ENCODE results near the gene SLFN11.
"Not testable (repeated sequence)": the region's sequence is repeated elsewhere in the genome, so short reads cannot be mapped to it uniquely, and the experiment has no call there.

Gene SLFN11

GRCh38 chr17:35359398-35359797, 14.0 kb downstream of the SLFN11 start:
- no peak for DNase-seq

- no peak for DNase-seq
Observed at GRCh38 chr17:35352284-35352683, 21.1 kb downstream of the SLFN11 start.

- DNase-seq = no peak
Observed at GRCh38 chr17:35350493-35350892, 22.9 kb downstream of the SLFN11 start.

- DNase-seq = no peak
Observed at GRCh38 chr17:35345926-35346771, 27.3 kb downstream of the SLFN11 start.

GRCh38 chr17:35345445-35345925, 27.9 kb downstream of the SLFN11 start:
- DNase-seq = no peak

- no peak for DNase-seq
Observed at GRCh38 chr17:35344262-35344661, 29.2 kb downstream of the SLFN11 start.

GRCh38 chr17:35342276-35342675, 31.1 kb downstream of the SLFN11 start:
- no peak for DNase-seq

- no peak for DNase-seq
Observed at GRCh38 chr17:35341411-35341992, 31.9 kb downstream of the SLFN11 start.

- DNase-seq = no peak
Observed at GRCh38 chr17:35338230-35338629, 35.2 kb downstream of the SLFN11 start.

- DNase-seq = no peak
Observed at GRCh38 chr17:35337364-35337763, 36.1 kb downstream of the SLFN11 start.

- DNase-seq = not testable (repeated sequence)
Observed at GRCh38 chr17:35333578-35333977, 39.8 kb downstream of the SLFN11 start.

- no peak for DNase-seq
Observed at GRCh38 chr17:35322749-35323148, 50.7 kb downstream of the SLFN11 start.

- no peak for DNase-seq
Observed at GRCh38 chr17:35315971-35316370, 57.5 kb downstream of the SLFN11 start.

- DNase-seq = no peak
Observed at GRCh38 chr17:35315283-35315682, 58.1 kb downstream of the SLFN11 start.

- no peak for DNase-seq
Observed at GRCh38 chr17:35314415-35315216, 58.8 kb downstream of the SLFN11 start.

- no peak for DNase-seq
Observed at GRCh38 chr17:35313875-35314409, 59.5 kb downstream of the SLFN11 start.

GRCh38 chr17:35312790-35313711, 60.4 kb downstream of the SLFN11 start:
- peak; percentile 19 for DNase-seq

- DNase-seq = no peak
Observed at GRCh38 chr17:35312346-35312745, 61.1 kb downstream of the SLFN11 start.

GRCh38 chr17:35309345-35309744, 64.1 kb downstream of the SLFN11 start:
- DNase-seq = not testable (repeated sequence)
